H9 (cell line): ENCODE results near the gene UBL4A. TPM values are rescaled to one million over a fixed set of nuclear protein-coding genes. Genes with fewer than 3 reads are reported as not detected.
A peak's percentile ranks its signal among the peaks of the same experiment; 100 is the strongest.

ENCODE experiments used
- DNase-seq: peaks from one replicate; pipeline ENCODE4 v3.0.0-alpha.2; 2017
- H2AFZ ChIP-seq: one replicate; pipeline ENCODE4 v1.6.1; 2013; ENCODE audit warnings: mild to moderate bottlenecking, low read length, control low read depth, moderate library complexity
- H2AK5ac ChIP-seq: 2 replicates; pipeline ENCODE4 v1.6.1; 2013; ENCODE audit warnings: low read length, control low read depth, mixed read lengths; ENCODE audit not compliant: insufficient read length
- H2BK120ac ChIP-seq: one replicate; pipeline ENCODE4 v1.6.1; 2013; ENCODE audit warnings: low read depth, mild to moderate bottlenecking, low read length, control low read depth, inconsistent platforms; ENCODE audit not compliant: poor library complexity, severe bottlenecking
- H2BK12ac ChIP-seq: 2 replicates; pipeline ENCODE4 v1.6.1; 2013; ENCODE audit warnings: low read length, control low read depth, mixed read lengths, low read depth; ENCODE audit not compliant: insufficient read length
- H2BK15ac ChIP-seq: 2 replicates; pipeline ENCODE4 v1.6.1; 2013; ENCODE audit warnings: low read depth, low read length, control low read depth
- H2BK20ac ChIP-seq: one replicate; pipeline ENCODE4 v1.6.1; 2013; ENCODE audit warnings: low read depth, mild to moderate bottlenecking, low read length, control low read depth, inconsistent platforms; ENCODE audit not compliant: poor library complexity, severe bottlenecking
- H2BK5ac ChIP-seq: 2 replicates; pipeline ENCODE4 v1.6.1; 2013; ENCODE audit warnings: low read length, control low read depth, mixed read lengths; ENCODE audit not compliant: insufficient read length
- H3K14ac ChIP-seq: 2 replicates; pipeline ENCODE4 v1.6.1; 2013; ENCODE audit warnings: low read length, control low read depth; ENCODE audit not compliant: insufficient read depth
- H3K18ac ChIP-seq: 2 replicates; pipeline ENCODE4 v1.6.1; 2013; ENCODE audit warnings: low read depth, mild to moderate bottlenecking, mixed read lengths, low read length, control low read depth; ENCODE audit not compliant: insufficient read length
- H3K23ac ChIP-seq: 2 replicates; pipeline ENCODE4 v1.6.1; 2013; ENCODE audit warnings: low read length, control low read depth, mixed read lengths, low read depth; ENCODE audit not compliant: insufficient read length
- H3K23me2 ChIP-seq: 2 replicates; pipeline ENCODE4 v1.6.1; 2013; ENCODE audit warnings: low read depth, mild to moderate bottlenecking, mixed read lengths, low read length, control low read depth; ENCODE audit not compliant: insufficient read length, poor library complexity, severe bottlenecking
- H3K27ac ChIP-seq: 2 replicates; pipeline ENCODE4 v1.5.1; 2013; ENCODE audit warnings: low read length, control low read depth, mixed read lengths, low read depth; ENCODE audit not compliant: insufficient read length
- H3K27me3 ChIP-seq: 2 replicates; pipeline ENCODE4 v1.6.1; 2013; ENCODE audit warnings: low read length, control low read depth, inconsistent platforms; ENCODE audit not compliant: insufficient read depth
- H3K4ac ChIP-seq: 2 replicates; pipeline ENCODE4 v1.6.1; 2013; ENCODE audit warnings: low read depth, mild to moderate bottlenecking, control low read depth, inconsistent platforms, low read length, moderate library complexity
- H3K4me1 ChIP-seq: 2 replicates; pipeline ENCODE4 v1.6.1; 2013; ENCODE audit warnings: low read length, control low read depth, inconsistent platforms; ENCODE audit not compliant: insufficient read depth
- H3K4me2 ChIP-seq: 2 replicates; pipeline ENCODE4 v1.6.1; 2013; ENCODE audit warnings: low read length, control low read depth, mixed read lengths; ENCODE audit not compliant: insufficient read length, insufficient read depth
- H3K56ac ChIP-seq: 2 replicates; pipeline ENCODE4 v1.6.1; 2013; ENCODE audit warnings: low read depth, mild to moderate bottlenecking, mixed read lengths, low read length, control low read depth; ENCODE audit not compliant: insufficient read length
- H3K79me1 ChIP-seq: 2 replicates; pipeline ENCODE4 v1.6.1; 2013; ENCODE audit warnings: low read depth, mild to moderate bottlenecking, moderate library complexity, low read length, control low read depth, inconsistent platforms; ENCODE audit not compliant: insufficient read depth, poor library complexity, severe bottlenecking
- H3K79me2 ChIP-seq: 2 replicates; pipeline ENCODE4 v1.6.1; 2013; ENCODE audit warnings: low read length, control low read depth, inconsistent platforms; ENCODE audit not compliant: insufficient read depth
- H3K9ac ChIP-seq: 2 replicates; pipeline ENCODE4 v1.6.1; 2013; ENCODE audit warnings: low read length, control low read depth, mixed read lengths; ENCODE audit not compliant: insufficient read length; ENCODE audit errors: extremely low read depth
- H3K9me3 ChIP-seq: one replicate; pipeline ENCODE4 v1.6.1; 2013; ENCODE audit warnings: low read depth, low read length, inconsistent platforms; ENCODE audit not compliant: control insufficient read depth
- H3T11ph ChIP-seq: one replicate; pipeline ENCODE4 v1.6.1; 2013; ENCODE audit warnings: mild to moderate bottlenecking, low read length, control low read depth, inconsistent platforms
- H4K20me1 ChIP-seq: one replicate; pipeline ENCODE4 v1.6.1; 2013; ENCODE audit not compliant: control insufficient read depth, insufficient read length, insufficient read depth
- H4K5ac ChIP-seq: 2 replicates; pipeline ENCODE4 v1.6.1; 2013; ENCODE audit warnings: low read depth, mild to moderate bottlenecking, mixed read lengths, low read length, control low read depth; ENCODE audit not compliant: insufficient read length
- H4K8ac ChIP-seq: replicated peaks from 2 replicates; pipeline ENCODE4 v1.6.1; 2013; ENCODE audit warnings: low read length, control low read depth, mixed read lengths, low read depth; ENCODE audit not compliant: insufficient read length
- H4K91ac ChIP-seq: 2 replicates; pipeline ENCODE4 v1.6.1; 2013; ENCODE audit warnings: low read depth, mild to moderate bottlenecking, moderate library complexity, mixed read lengths, low read length, control low read depth; ENCODE audit not compliant: insufficient read length
- H3K27ac Mint-ChIP-seq, 3 experiments: 2 replicates in 2 of 3; 3 replicates in 1 of 3; pipeline ENCODE4 v1.8.0; 2020 to 2021; ENCODE audit warnings: mixed read lengths in 3 of 3, mild to moderate bottlenecking in 1 of 3, moderate library complexity in 1 of 3
- H3K27me3 Mint-ChIP-seq: 2 replicates; pipeline ENCODE4 v1.8.0; 2021; ENCODE audit warnings: low read depth, mild to moderate bottlenecking, moderate library complexity, mixed read lengths
- H3K36me3 Mint-ChIP-seq, 3 experiments: 2 replicates in 2 of 3; 3 replicates in 1 of 3; pipeline ENCODE4 v1.8.0; 2020 to 2021; ENCODE audit warnings: low read depth in 3 of 3, mixed read lengths in 3 of 3; ENCODE audit not compliant: insufficient read depth in 1 of 3
- H3K4me1 Mint-ChIP-seq, 2 experiments: 2 replicates each; pipeline ENCODE4 v1.8.0; 2020; ENCODE audit warnings: mixed read lengths in 2 of 2
- H3K4me3 Mint-ChIP-seq, 2 experiments: 2 replicates in 1 of 2; 3 replicates in 1 of 2; pipeline ENCODE4 v1.8.0; 2020 to 2021; ENCODE audit warnings: mild to moderate bottlenecking in 2 of 2, mixed read lengths in 2 of 2, moderate library complexity in 1 of 2
- H3K9me3 Mint-ChIP-seq, 2 experiments: 2 replicates in 1 of 2; 3 replicates in 1 of 2; pipeline ENCODE4 v1.8.0; 2020; ENCODE audit warnings: mild to moderate bottlenecking in 2 of 2, mixed read lengths in 2 of 2, moderate library complexity in 1 of 2
- CTCF ChIP-seq: fragments of 200-600 bp; sonication (generic); conservative IDR thresholded peaks from 3 replicates; pipeline ENCODE4 v1.8.0; 2021; ENCODE audit warnings: antibody characterized with exemption, mild to moderate bottlenecking
- WGBS: extraction: QIAGEN DNeasy Blood & Tissue Kit; methylation state at CpG from one replicate; pipeline ENCODE4 v1.1.7; 2013; ENCODE audit warnings: missing lambda C conversion rate, low lambda C conversion rate, mixed read lengths; ENCODE audit not compliant: insufficient read length; ENCODE audit errors: extremely low coverage; 5-methylcytosine and 5-hydroxymethylcytosine counted together
- total RNA-seq: library from RNA; stranded (reverse); gene quantifications from 2 replicates; pipeline ENCODE4 v1.2.1, GENCODE V29; 2021

Gene UBL4A
- total RNA-seq, 1 experiment from 2014 or later: 30.9 TPM

GRCh38 chrX:154531626-154532025, 45.2 kb upstream of the UBL4A start:
- Histone ChIP-seq H3K9me3 (peaks cover 21% of the 10 kb centered on the region), H3K4ac (no peak overlapping the region), H4K8ac (no peak overlapping the region), H2AK5ac (no peak overlapping the region), H4K5ac (no peak overlapping the region), H3K23ac (no peak overlapping the region), H2BK20ac (no peak overlapping the region), H3K4me1 (no peaks in the 10 kb centered on the region), H3K18ac (no peak overlapping the region), H3K27ac (no peak overlapping the region), H2AFZ (no peak overlapping the region), H2BK12ac (no peak overlapping the region), H2BK5ac (no peak overlapping the region), H3K14ac (no peak overlapping the region), H4K20me1 (no peaks in the 10 kb centered on the region), H3K9ac (no peak overlapping the region), H3K79me2 (no peaks in the 10 kb centered on the region), H3K23me2 (peaks cover 3% of the 10 kb centered on the region), H2BK15ac (no peak overlapping the region), H3K56ac (no peak overlapping the region), H3K4me2 (no peak overlapping the region), H3K27me3 (no peaks in the 10 kb centered on the region), H3K79me1 (no peaks in the 10 kb centered on the region), H2BK120ac (no peak overlapping the region), H4K91ac (no peak overlapping the region), H3T11ph (no peak overlapping the region)
- no peak for TF ChIP-seq CTCF
- no peak overlapping the region for H3K4me3 Mint-ChIP-seq
- no CpG with 5 or more reads among the region's 16 CpGs for WGBS
- peaks cover 20 to 55% (median 36%) of the 10 kb centered on the region in 3 experiments for H3K36me3 Mint-ChIP-seq
- peak; percentile 58 for DNase-seq
- H3K27ac Mint-ChIP-seq: no peak overlapping the region
- peaks cover 3 to 4% of the 10 kb centered on the region in 2 experiments; a peak in 3 of 4 replicates for H3K4me1 Mint-ChIP-seq
- H3K9me3 Mint-ChIP-seq: peaks cover 67 to 74% of the 10 kb centered on the region in 2 experiments
- H3K27me3 Mint-ChIP-seq: peaks cover 9% of the 10 kb centered on the region
